HepG2 (cell line): ENCODE measurements around the gene THADA. TPM values are rescaled to one million over a fixed set of nuclear protein-coding genes. Genes with fewer than 3 reads are reported as not detected.

ENCODE experiments used
- KLF15 ChIP-seq: sonication (generic); formaldehyde crosslinking; IDR thresholded peaks from 2 replicates; pipeline ENCODE4 v1.8.1; 2023; ENCODE audit warnings: borderline replicate concordance, mild to moderate bottlenecking, inconsistent platforms, missing genetic modification reagents, mixed read lengths
- KLF9 ChIP-seq: IDR thresholded peaks from 2 replicates; pipeline ENCODE4 v1.6.1; 2016; ENCODE audit warnings: low read depth
- RFX1 ChIP-seq: fragments of 450-650 bp; IDR thresholded peaks from 2 replicates; pipeline ENCODE4 v1.6.1; 2017
- SP5 ChIP-seq: IDR thresholded peaks from 2 replicates; pipeline ENCODE4 v1.6.1; 2016; ENCODE audit warnings: low read depth, borderline replicate concordance
- TBX2 ChIP-seq: sonication (generic); formaldehyde crosslinking; IDR thresholded peaks from 2 replicates; pipeline ENCODE4 v1.5.0; 2020; ENCODE audit warnings: missing genetic modification reagents, mild to moderate bottlenecking, borderline replicate concordance
- ZBTB20 ChIP-seq: sonication (generic); formaldehyde crosslinking; IDR thresholded peaks from 2 replicates; pipeline ENCODE4 v1.8.1; 2023; ENCODE audit warnings: missing genetic modification reagents, low read depth, mild to moderate bottlenecking, borderline replicate concordance
- ZBTB38 ChIP-seq: sonication (generic); formaldehyde crosslinking; IDR thresholded peaks from 2 replicates; pipeline ENCODE4 v1.5.1; 2020; ENCODE audit warnings: mild to moderate bottlenecking, missing genetic modification reagents
- ZNF703 ChIP-seq: sonication (generic); formaldehyde crosslinking; IDR thresholded peaks from 2 replicates; pipeline ENCODE4 v1.5.1; 2020; ENCODE audit warnings: missing genetic modification reagents, mild to moderate bottlenecking, moderate library complexity, borderline replicate concordance
- polyA plus RNA-seq, 8 experiments: library from polyadenylated mRNA; depleted of rRNA in 3 of 8; stranded (reverse) in 7 of 8; unstranded in 1 of 8; fragments of >200 nt; fragmentation: Illumina TruSeq in 4 of 8; extraction: Trizol in 4 of 8; gene quantifications; 2 replicates each; pipeline versions ENCODE4 v1.2.1 to v1.2.3, GENCODE V29; 2011 to 2016; ENCODE audit warnings: low read depth in 4 of 8, missing spikeins in 1 of 8, mixed read lengths in 1 of 8; ENCODE audit not compliant: insufficient read depth in 1 of 8
- total RNA-seq, 5 experiments: library from RNA; depleted of rRNA; stranded (reverse); fragments of >200 nt; fragmentation: Illumina TruSeq; extraction: Trizol; gene quantifications; 2 replicates each; pipeline ENCODE4 v1.2.3, GENCODE V29; 2016; ENCODE audit warnings: low read depth in 1 of 5
- TF ChIP-seq, protein P1 (sequence below), 2 experiments: fragments of 450-650 bp in 1 of 2; sonication (generic) in 1 of 2; formaldehyde crosslinking in 1 of 2; IDR thresholded peaks; 2 replicates each; pipeline versions ENCODE4 v1.6.1 to v1.8.0; 2016 to 2022; ENCODE audit warnings: antibody characterized with exemption in 1 of 2, mild to moderate bottlenecking in 1 of 2, missing genetic modification reagents in 1 of 2
- TF ChIP-seq, protein P2 (sequence below): sonication (generic); formaldehyde crosslinking; IDR thresholded peaks from 2 replicates; pipeline ENCODE4 v1.4.0; 2020; ENCODE audit warnings: missing genetic modification reagents
- TF ChIP-seq, protein P3 (sequence below): sonication (generic); formaldehyde crosslinking; IDR thresholded peaks from 2 replicates; pipeline ENCODE4 v1.4.0; 2020; ENCODE audit warnings: missing genetic modification reagents, borderline replicate concordance
- TF ChIP-seq, protein P4 (sequence below): sonication (generic); formaldehyde crosslinking; IDR thresholded peaks from 2 replicates; pipeline ENCODE4 v1.8.0; 2022; ENCODE audit warnings: mild to moderate bottlenecking, missing genetic modification reagents, borderline replicate concordance

Gene THADA
- total and polyA plus RNA-seq, 2 of the 13 experiments (the other 11 are each of a cell fraction or from before 2014, with no cell fraction given) = 12.7 to 21.7 TPM

DNA sequence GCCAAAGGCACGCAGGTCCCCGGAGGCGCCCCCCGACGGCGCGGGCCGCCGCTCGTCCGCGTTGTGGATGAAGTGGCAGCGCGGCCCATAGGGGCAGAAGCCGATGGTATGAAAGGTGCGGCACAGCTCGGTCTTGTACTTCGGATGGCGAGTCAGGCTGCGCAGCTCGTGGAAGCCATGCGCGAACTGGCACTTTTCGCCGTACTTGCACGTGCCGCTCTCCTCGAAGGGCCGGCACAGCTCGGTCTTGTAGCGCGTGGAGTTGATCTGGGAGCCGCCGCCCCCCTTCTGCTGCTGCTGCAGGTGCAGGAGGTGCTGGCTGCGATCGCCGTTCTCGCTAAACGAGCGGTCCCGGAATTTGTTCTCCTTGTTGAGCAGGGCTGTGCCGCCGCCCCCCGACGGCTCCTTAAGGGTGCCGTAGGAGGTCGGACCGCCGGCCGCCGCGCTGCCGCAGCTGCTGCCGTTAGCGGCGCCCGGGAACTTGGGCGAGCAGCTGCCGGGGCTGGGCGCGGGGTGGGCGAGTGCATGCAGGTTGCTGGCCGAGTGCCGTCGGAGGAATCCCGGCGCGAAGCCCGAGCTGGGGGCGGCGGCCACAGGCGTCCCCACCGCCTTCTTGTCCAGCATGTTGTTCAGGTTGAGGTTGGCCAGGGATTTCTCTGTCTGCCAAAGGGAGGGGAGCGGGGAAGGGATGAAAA lies 370.6 kb downstream of the THADA start (continued):
- TF ChIP-seq, protein P1, sequence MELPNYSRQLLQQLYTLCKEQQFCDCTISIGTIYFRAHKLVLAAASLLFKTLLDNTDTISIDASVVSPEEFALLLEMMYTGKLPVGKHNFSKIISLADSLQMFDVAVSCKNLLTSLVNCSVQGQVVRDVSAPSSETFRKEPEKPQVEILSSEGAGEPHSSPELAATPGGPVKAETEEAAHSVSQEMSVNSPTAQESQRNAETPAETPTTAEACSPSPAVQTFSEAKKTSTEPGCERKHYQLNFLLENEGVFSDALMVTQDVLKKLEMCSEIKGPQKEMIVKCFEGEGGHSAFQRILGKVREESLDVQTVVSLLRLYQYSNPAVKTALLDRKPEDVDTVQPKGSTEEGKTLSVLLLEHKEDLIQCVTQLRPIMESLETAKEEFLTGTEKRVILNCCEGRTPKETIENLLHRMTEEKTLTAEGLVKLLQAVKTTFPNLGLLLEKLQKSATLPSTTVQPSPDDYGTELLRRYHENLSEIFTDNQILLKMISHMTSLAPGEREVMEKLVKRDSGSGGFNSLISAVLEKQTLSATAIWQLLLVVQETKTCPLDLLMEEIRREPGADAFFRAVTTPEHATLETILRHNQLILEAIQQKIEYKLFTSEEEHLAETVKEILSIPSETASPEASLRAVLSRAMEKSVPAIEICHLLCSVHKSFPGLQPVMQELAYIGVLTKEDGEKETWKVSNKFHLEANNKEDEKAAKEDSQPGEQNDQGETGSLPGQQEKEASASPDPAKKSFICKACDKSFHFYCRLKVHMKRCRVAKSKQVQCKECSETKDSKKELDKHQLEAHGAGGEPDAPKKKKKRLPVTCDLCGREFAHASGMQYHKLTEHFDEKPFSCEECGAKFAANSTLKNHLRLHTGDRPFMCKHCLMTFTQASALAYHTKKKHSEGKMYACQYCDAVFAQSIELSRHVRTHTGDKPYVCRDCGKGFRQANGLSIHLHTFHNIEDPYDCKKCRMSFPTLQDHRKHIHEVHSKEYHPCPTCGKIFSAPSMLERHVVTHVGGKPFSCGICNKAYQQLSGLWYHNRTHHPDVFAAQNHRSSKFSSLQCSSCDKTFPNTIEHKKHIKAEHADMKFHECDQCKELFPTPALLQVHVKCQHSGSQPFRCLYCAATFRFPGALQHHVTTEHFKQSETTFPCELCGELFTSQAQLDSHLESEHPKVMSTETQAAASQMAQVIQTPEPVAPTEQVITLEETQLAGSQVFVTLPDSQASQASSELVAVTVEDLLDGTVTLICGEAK (IDR thresholded peaks at IDR 0.05) = no peak
- TF ChIP-seq, protein P1 (CRISPR knock-in tag; IDR thresholded peaks at IDR 0.05) = no peak; the same call in 1 of the 2 replicates
- TF ChIP-seq ZBTB38 (CRISPR knock-in tag) (no peak), RFX1 (no peak), TBX2 (CRISPR knock-in tag) (no peak), KLF15 (CRISPR knock-in tag) (no peak), ZNF703 (CRISPR knock-in tag) (no peak), SP5 (CRISPR knock-in tag) (no peak), KLF9 (CRISPR knock-in tag) (peak; percentile 45; the same call in 1 of the 2 replicates), ZBTB20 (CRISPR knock-in tag) (no peak; the same call in 1 of the 2 replicates)
- TF ChIP-seq, protein P2, sequence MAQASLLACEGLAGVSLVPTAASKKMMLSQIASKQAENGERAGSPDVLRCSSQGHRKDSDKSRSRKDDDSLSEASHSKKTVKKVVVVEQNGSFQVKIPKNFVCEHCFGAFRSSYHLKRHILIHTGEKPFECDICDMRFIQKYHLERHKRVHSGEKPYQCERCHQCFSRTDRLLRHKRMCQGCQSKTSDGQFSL (CRISPR knock-in tag) = 0 out of 2 replicates have a peak, but pooled peaks have one; percentile 41
- TF ChIP-seq, protein P3, sequence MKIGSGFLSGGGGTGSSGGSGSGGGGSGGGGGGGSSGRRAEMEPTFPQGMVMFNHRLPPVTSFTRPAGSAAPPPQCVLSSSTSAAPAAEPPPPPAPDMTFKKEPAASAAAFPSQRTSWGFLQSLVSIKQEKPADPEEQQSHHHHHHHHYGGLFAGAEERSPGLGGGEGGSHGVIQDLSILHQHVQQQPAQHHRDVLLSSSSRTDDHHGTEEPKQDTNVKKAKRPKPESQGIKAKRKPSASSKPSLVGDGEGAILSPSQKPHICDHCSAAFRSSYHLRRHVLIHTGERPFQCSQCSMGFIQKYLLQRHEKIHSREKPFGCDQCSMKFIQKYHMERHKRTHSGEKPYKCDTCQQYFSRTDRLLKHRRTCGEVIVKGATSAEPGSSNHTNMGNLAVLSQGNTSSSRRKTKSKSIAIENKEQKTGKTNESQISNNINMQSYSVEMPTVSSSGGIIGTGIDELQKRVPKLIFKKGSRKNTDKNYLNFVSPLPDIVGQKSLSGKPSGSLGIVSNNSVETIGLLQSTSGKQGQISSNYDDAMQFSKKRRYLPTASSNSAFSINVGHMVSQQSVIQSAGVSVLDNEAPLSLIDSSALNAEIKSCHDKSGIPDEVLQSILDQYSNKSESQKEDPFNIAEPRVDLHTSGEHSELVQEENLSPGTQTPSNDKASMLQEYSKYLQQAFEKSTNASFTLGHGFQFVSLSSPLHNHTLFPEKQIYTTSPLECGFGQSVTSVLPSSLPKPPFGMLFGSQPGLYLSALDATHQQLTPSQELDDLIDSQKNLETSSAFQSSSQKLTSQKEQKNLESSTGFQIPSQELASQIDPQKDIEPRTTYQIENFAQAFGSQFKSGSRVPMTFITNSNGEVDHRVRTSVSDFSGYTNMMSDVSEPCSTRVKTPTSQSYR = peak; percentile 48; the same call in 1 of the 2 replicates
- TF ChIP-seq, protein P4, sequence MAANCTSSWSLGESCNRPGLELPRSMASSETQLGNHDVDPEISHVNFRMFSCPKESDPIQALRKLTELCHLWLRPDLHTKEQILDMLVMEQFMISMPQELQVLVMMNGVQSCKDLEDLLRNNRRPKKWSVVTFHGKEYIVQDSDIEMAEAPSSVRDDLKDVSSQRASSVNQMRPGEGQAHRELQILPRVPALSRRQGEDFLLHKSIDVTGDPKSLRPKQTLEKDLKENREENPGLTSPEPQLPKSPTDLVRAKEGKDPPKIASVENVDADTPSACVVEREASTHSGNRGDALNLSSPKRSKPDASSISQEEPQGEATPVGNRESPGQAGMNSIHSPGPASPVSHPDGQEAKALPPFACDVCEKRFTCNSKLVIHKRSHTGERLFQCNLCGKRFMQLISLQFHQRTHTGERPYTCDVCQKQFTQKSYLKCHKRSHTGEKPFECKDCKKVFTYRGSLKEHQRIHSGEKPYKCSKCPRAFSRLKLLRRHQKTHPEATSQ (CRISPR knock-in tag) = peak; percentile 93
